ENCODE results near the gene COL23A1. TPM values are rescaled to one million over a fixed set of nuclear protein-coding genes. Genes with fewer than 3 reads are reported as not detected.

The COL23A1 gene
- polyA plus RNA-seq, 1 donor from 2014 or later, result 0.18 TPM

- H3K4me1 Mint-ChIP-seq, result peaks cover 18 to 25% (median 22%) of the 10 kb centered on the region in 3 donors
- no peaks in the 10 kb centered on the region for H3K9me3 Mint-ChIP-seq
- H3K27ac Mint-ChIP-seq, result no peak overlapping the region
- H3K36me3 Mint-ChIP-seq, result peaks cover 15% of the 10 kb centered on the region
- H3K4me3 Mint-ChIP-seq, result no peak overlapping the region
- H3K27me3 Mint-ChIP-seq, result no peaks in the 10 kb centered on the region
Measured at GRCh38 chr5:178223828-178224335, 366.3 kb downstream of the COL23A1 start.

DNA sequence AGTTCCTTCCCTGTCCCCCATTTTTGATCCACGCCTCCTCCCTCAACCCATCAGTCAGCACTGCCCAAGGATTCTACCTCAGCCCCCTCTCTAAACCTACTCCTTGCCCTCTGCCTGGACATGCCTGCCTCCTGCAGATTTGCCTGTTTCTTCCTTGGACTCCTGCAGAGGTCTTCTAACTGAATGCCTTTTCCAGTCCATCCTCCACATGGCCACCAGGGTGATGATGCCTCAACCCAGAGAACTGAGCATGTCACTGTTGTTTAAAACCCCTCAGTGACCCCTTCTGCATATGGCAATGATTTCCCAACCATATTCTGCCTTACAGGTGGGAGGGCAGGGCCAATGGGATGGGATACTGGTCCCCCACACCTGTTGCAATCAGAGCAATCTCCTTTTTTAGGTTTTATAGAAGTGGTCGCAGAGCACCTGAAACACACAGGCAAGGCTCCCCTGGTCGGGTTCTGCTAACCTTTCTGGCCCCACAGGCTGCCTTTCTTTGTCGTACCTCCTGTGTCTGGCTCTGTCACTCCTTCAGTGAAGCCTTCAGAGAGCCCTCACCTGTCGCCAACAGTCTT is 366.9 kb downstream of the COL23A1 start:
- Mint-ChIP-seq H3K9me3 (no peaks in the 10 kb centered on the region), H3K4me1 (peaks cover 15 to 25% (median 19%) of the 10 kb centered on the region in 3 donors), H3K27me3 (no peaks in the 10 kb centered on the region), H3K36me3 (peaks cover 12% of the 10 kb centered on the region), H3K27ac (no peak overlapping the region), H3K4me3 (no peak overlapping the region)

GRCh38 chr5:178222292-178222691 is 367.9 kb downstream of the COL23A1 start:
- Mint-ChIP-seq H3K27me3 (no peaks in the 10 kb centered on the region), H3K36me3 (peaks cover 6% of the 10 kb centered on the region), H3K9me3 (no peaks in the 10 kb centered on the region), H3K27ac (no peak overlapping the region), H3K4me3 (no peak overlapping the region), H3K4me1 (peaks cover 13 to 17% (median 14%) of the 10 kb centered on the region in 3 donors)

DNA sequence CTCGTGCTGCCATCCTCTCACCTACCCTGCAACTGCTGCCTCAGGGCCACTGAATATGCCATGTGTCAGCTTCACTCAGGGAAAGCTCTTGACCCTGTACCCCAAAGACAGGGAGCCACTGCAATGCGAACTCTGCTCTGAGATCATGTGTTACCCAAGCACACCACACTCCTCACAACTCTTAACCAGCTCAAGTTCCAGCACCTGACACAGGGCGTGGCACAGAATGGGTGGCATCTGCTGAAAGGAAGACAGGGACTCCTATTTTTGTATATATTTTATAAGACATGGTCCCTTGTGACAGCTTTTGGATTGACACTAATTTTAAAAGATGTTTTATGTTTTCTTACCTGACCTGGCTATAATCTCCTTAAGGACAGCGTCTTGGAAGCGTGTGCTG is 368.3 kb downstream of the COL23A1 start:
- Mint-ChIP-seq H3K27ac (peak overlapping the region in 1 of 3 donors; percentile 76), H3K36me3 (peaks cover 2% of the 10 kb centered on the region), H3K4me1 (peaks cover 11 to 13% (median 12%) of the 10 kb centered on the region in 3 donors), H3K4me3 (no peak overlapping the region), H3K27me3 (no peaks in the 10 kb centered on the region), H3K9me3 (no peaks in the 10 kb centered on the region)

GRCh38 chr5:178221282-178221681 is 368.9 kb downstream of the COL23A1 start:
- H3K9me3 Mint-ChIP-seq, result no peaks in the 10 kb centered on the region
- peaks cover under 1% of the 10 kb centered on the region for H3K36me3 Mint-ChIP-seq
- peak overlapping the region in 2 of 3 donors; percentile 73 to 76 for H3K27ac Mint-ChIP-seq
- H3K27me3 Mint-ChIP-seq, result no peaks in the 10 kb centered on the region
- peaks cover 10 to 16% (median 10%) of the 10 kb centered on the region in 3 donors for H3K4me1 Mint-ChIP-seq
- no peak overlapping the region for H3K4me3 Mint-ChIP-seq

GRCh38 chr5:178218827-178219226 is 371.4 kb downstream of the COL23A1 start:
- H3K36me3 Mint-ChIP-seq, result peaks cover 2% of the 10 kb centered on the region

GRCh38 chr5:178218237-178218776 is 371.9 kb downstream of the COL23A1 start:
- no peak overlapping the region for H3K4me3 Mint-ChIP-seq
- H3K27ac Mint-ChIP-seq, result no peak overlapping the region
- peaks cover 2% of the 10 kb centered on the region for H3K36me3 Mint-ChIP-seq

More at GRCh38 chr5:178218827-178219226, 371.4 kb downstream of the COL23A1 start:
- H3K27ac Mint-ChIP-seq, result no peak overlapping the region
- H3K4me3 Mint-ChIP-seq, result no peak overlapping the region
- H3K4me1 Mint-ChIP-seq, result peaks cover 14 to 20% (median 17%) of the 10 kb centered on the region in 3 donors
- H3K9me3 Mint-ChIP-seq, result no peaks in the 10 kb centered on the region
- no peaks in the 10 kb centered on the region for H3K27me3 Mint-ChIP-seq

GRCh38 chr5:178216779-178217178 is 373.4 kb downstream of the COL23A1 start:
- no peaks in the 10 kb centered on the region for H3K27me3 Mint-ChIP-seq
- H3K36me3 Mint-ChIP-seq, result peaks cover 2% of the 10 kb centered on the region
- peak overlapping the region in 1 of 3 donors; percentile 5 for H3K27ac Mint-ChIP-seq
- peak overlapping the region in 1 of 4 donors; percentile 12 for H3K4me3 Mint-ChIP-seq
- H3K9me3 Mint-ChIP-seq, result no peaks in the 10 kb centered on the region
- H3K4me1 Mint-ChIP-seq, result peaks cover 13 to 23% (median 17%) of the 10 kb centered on the region in 3 donors

More at GRCh38 chr5:178218237-178218776, 371.9 kb downstream of the COL23A1 start:
- H3K27me3 Mint-ChIP-seq, result no peaks in the 10 kb centered on the region
- H3K9me3 Mint-ChIP-seq, result no peaks in the 10 kb centered on the region
- H3K4me1 Mint-ChIP-seq, result peaks cover 14 to 22% (median 17%) of the 10 kb centered on the region in 3 donors

- H3K27ac Mint-ChIP-seq, result peak overlapping the region in 2 of 3 donors; percentile 5 to 78
- no peaks in the 10 kb centered on the region for H3K9me3 Mint-ChIP-seq
- peaks cover 7 to 17% (median 13%) of the 10 kb centered on the region in 3 donors for H3K4me1 Mint-ChIP-seq
- peaks cover 2% of the 10 kb centered on the region for H3K36me3 Mint-ChIP-seq
- no peaks in the 10 kb centered on the region for H3K27me3 Mint-ChIP-seq
- peak overlapping the region in 1 of 4 donors; percentile 46 for H3K4me3 Mint-ChIP-seq
Measured at GRCh38 chr5:178216088-178216534, 374.1 kb downstream of the COL23A1 start.

DNA sequence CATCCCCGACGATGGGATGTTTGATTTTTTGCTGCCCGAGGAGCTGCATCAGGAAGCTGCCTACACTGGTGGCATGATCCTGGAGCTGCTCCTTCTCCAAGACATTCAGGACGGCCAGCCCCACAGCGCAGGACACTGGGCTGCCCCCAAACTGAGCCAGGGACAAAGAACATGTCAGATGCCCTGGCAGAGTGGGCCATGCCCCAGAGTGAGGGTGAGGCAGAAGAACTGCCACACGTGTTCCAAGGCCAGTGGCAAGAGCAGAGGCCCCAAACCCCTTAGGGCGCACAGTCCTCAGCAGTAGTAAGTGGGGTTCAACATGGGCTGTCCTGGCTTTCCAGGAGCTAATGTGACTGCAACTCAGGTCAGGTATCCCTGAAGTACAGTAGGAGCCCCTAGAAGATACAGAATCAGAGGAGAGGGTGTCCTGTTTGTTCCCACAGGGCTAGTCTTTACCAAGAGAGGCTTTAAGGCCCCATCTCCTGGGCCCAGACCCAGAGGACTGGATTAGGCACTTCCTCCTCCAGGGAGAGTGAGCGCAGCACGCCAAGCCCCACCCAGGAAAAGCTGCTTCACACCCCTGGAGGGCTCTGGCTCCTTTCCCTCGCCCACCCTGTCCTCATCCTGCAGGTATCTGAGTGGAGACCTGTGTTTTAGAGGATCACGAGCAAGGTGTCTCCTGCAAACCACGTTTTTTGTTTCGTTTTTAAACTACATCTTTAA is 374.8 kb downstream of the COL23A1 start:
- Mint-ChIP-seq H3K4me1 (peaks cover 7 to 14% (median 13%) of the 10 kb centered on the region in 3 donors), H3K4me3 (no peak overlapping the region), H3K27ac (peak overlapping the region in 2 of 3 donors; percentile 73 to 78), H3K36me3 (peaks cover 2% of the 10 kb centered on the region), H3K9me3 (no peaks in the 10 kb centered on the region), H3K27me3 (no peaks in the 10 kb centered on the region)

DNA sequence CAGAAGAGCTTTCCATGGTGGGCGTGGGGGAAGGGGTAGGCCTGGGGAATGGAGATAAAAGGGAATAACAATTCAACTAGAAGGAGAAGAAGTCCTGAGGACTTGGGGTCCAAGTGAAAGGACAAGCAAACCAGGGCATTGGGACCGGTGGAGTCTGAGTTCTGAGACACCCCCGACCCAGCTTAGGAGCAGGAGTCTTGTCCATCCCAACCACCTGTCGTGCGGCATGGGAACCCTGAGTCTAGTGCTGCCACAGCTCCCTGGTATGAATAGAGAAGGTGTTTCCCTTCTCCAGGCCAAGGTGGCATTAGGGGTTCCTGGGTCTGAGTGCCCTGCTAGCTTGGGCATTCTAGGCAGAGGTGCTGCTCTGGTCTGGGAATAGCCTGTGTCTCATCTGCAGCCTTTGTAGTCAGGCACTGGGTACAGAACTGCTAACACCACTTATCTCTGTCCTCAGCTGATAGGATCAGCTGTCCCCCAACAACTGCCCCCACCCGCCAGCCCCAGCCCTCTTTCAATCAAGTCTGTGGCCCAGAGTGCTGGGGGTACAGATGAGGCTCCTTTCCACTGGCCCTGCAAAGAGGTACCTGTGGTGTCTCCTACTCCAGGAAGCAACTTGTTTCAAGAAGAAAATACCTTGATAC is 375.9 kb downstream of the COL23A1 start:
- H3K4me1 Mint-ChIP-seq, result peaks cover 7 to 14% (median 10%) of the 10 kb centered on the region in 3 donors

GRCh38 chr5:178213748-178214151 is 376.4 kb downstream of the COL23A1 start:
- H3K27ac Mint-ChIP-seq, result peak overlapping the region; percentile 2 to 62 (median 27)
- H3K4me3 Mint-ChIP-seq, result peak overlapping the region in 1 of 4 donors; percentile 50
- no peaks in the 10 kb centered on the region for H3K9me3 Mint-ChIP-seq
- peaks cover 2% of the 10 kb centered on the region for H3K36me3 Mint-ChIP-seq
- no peaks in the 10 kb centered on the region for H3K27me3 Mint-ChIP-seq
- H3K4me1 Mint-ChIP-seq, result peaks cover 7 to 14% (median 10%) of the 10 kb centered on the region in 3 donors

More for the DNA sequence above, 375.9 kb downstream of the COL23A1 start:
- H3K36me3 Mint-ChIP-seq, result peaks cover 2% of the 10 kb centered on the region
- no peaks in the 10 kb centered on the region for H3K9me3 Mint-ChIP-seq
- no peak overlapping the region for H3K4me3 Mint-ChIP-seq
- peak overlapping the region in 2 of 3 donors; percentile 27 to 62 for H3K27ac Mint-ChIP-seq
- no peaks in the 10 kb centered on the region for H3K27me3 Mint-ChIP-seq

DNA sequence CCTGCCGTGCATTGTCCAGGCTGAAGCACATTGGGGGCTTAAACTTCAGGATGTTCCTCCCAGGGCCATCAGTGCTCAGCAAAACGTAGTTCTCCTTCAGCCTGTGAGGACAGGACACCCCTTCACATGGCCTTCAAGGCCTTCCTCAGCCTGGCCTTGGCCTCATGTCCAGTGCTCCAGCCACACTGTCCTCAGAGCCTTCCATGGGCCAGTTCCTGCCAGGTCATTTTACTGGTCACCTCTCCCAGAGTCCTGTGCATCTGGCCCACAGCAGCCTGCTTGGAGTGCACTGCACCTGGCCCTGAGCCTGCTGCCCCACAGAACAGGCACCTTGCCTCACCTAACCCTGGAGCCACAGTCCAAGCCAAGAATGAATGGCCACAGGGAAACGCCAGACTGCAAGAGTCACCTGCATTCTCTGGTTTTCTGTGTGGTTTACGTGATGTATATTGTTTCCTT is 377.2 kb downstream of the COL23A1 start:
- Mint-ChIP-seq H3K27me3 (no peaks in the 10 kb centered on the region), H3K4me3 (peak overlapping the region in 1 of 4 donors; percentile 50), H3K4me1 (peaks cover 7 to 15% (median 14%) of the 10 kb centered on the region in 3 donors), H3K9me3 (no peaks in the 10 kb centered on the region), H3K27ac (peak overlapping the region in 2 of 3 donors; percentile 62 to 76), H3K36me3 (peaks cover 2% of the 10 kb centered on the region)

GRCh38 chr5:178212241-178213002 is 377.8 kb downstream of the COL23A1 start:
- no peaks in the 10 kb centered on the region for H3K9me3 Mint-ChIP-seq
- H3K27me3 Mint-ChIP-seq, result no peaks in the 10 kb centered on the region
- H3K27ac Mint-ChIP-seq, result peak overlapping the region; percentile 24 to 78 (median 78)
- H3K4me3 Mint-ChIP-seq, result peak overlapping the region in 1 of 4 donors; percentile 50
- H3K36me3 Mint-ChIP-seq, result peaks cover 2% of the 10 kb centered on the region
- H3K4me1 Mint-ChIP-seq, result peaks cover 7 to 19% (median 16%) of the 10 kb centered on the region in 3 donors

Data from IgD-negative memory B cell (primary cell).